Stimulated activated CD8-positive, alpha-beta memory T cell treated with anti-CD3 and anti-CD28 coated beads, Interleukin-4, amount 100 ng/mL, for 24 hours (primary cell): ENCODE measurements around the gene NOP14.
"Not testable (repeated sequence)": the region's sequence is repeated elsewhere in the genome, so short reads cannot be mapped to it uniquely, and the experiment has no call there.

ENCODE experiments used
- DNase-seq: peaks from one replicate; pipeline ENCODE4 v3.0.0-alpha.2; 2020; ENCODE audit warnings: low read depth

NOP14 gene

GRCh38 chr4:2931512-2932301 lies 31.5 kb downstream of the NOP14 start:
- DNase-seq: no peak

GRCh38 chr4:2930758-2931511 lies 32.3 kb downstream of the NOP14 start:
- no peak for DNase-seq

GRCh38 chr4:2930135-2930757 lies 33.0 kb downstream of the NOP14 start:
- no peak for DNase-seq

- DNase-seq: no peak
Measured at GRCh38 chr4:2929469-2929868, 33.7 kb downstream of the NOP14 start.

GRCh38 chr4:2928242-2929176 lies 34.7 kb downstream of the NOP14 start:
- no peak for DNase-seq

GRCh38 chr4:2927696-2928075 lies 35.5 kb downstream of the NOP14 start:
- DNase-seq: no peak

- DNase-seq: no peak
Measured at GRCh38 chr4:2927016-2927695, 36.0 kb downstream of the NOP14 start.

- no peak for DNase-seq
Measured at GRCh38 chr4:2925931-2926860, 37.0 kb downstream of the NOP14 start.

- DNase-seq: no peak
Measured at GRCh38 chr4:2925496-2925895, 37.7 kb downstream of the NOP14 start.

GRCh38 chr4:2924765-2925301 lies 38.4 kb downstream of the NOP14 start:
- DNase-seq: no peak

GRCh38 chr4:2924286-2924685 lies 38.9 kb downstream of the NOP14 start:
- DNase-seq: no peak

GRCh38 chr4:2923668-2924173 lies 39.5 kb downstream of the NOP14 start:
- no peak for DNase-seq

GRCh38 chr4:2923141-2923551 lies 40.1 kb downstream of the NOP14 start:
- DNase-seq: no peak

- DNase-seq: not testable (repeated sequence)
Measured at GRCh38 chr4:2922453-2923101, 40.6 kb downstream of the NOP14 start.

GRCh38 chr4:2918714-2919113 lies 44.5 kb downstream of the NOP14 start:
- not testable (repeated sequence) for DNase-seq

GRCh38 chr4:2918300-2918699 lies 44.9 kb downstream of the NOP14 start:
- not testable (repeated sequence) for DNase-seq

GRCh38 chr4:2916696-2917095 lies 46.5 kb downstream of the NOP14 start:
- not testable (repeated sequence) for DNase-seq

GRCh38 chr4:2915789-2916188 lies 47.4 kb downstream of the NOP14 start:
- DNase-seq: no peak
